Vagina (tissue), 2 donors: Measurements from ENCODE around the gene ZNF474. TPM values are rescaled to one million over a fixed set of nuclear protein-coding genes. Genes with fewer than 3 reads are reported as not detected.

Experiments used
- DNase-seq, 2 donors: peaks; one replicate each; pipeline ENCODE4 v3.0.0-alpha.2; 2017; ENCODE audit errors: extremely low spot score in 2 of 2
- H3K27ac ChIP-seq: fragments of 200-600 bp; sonication (generic); one replicate; pipeline ENCODE4 v1.5.1; 2019
- H3K27me3 ChIP-seq: fragments of 200-600 bp; sonication (generic); one replicate; pipeline ENCODE4 v1.5.1; 2019
- H3K36me3 ChIP-seq, 2 donors: fragments of 200-600 bp; sonication (generic); one replicate each; pipeline ENCODE4 v1.5.1; 2017 to 2019
- H3K4me1 ChIP-seq: fragments of 200-600 bp; sonication (generic); one replicate; pipeline ENCODE4 v1.5.1; 2019
- H3K4me3 ChIP-seq, 2 donors: fragments of 200-600 bp; sonication (generic); 1 replicate in 1 of 2; 2 replicates in 1 of 2; pipeline ENCODE4 v1.5.1; 2016 to 2019
- H3K9me3 ChIP-seq: fragments of 200-600 bp; sonication (generic); one replicate; pipeline ENCODE4 v1.5.1; 2019
- POLR2A ChIP-seq, 2 donors: fragments of 450-650 bp; IDR thresholded peaks; one replicate each; pipeline ENCODE4 v1.6.1; 2017; ENCODE audit warnings: antibody characterized with exemption in 2 of 2, mild to moderate bottlenecking in 2 of 2, moderate library complexity in 2 of 2
- POLR2AphosphoS5 ChIP-seq, 2 donors: sonication (generic); formaldehyde crosslinking; IDR thresholded peaks; one replicate each; pipeline ENCODE4 v1.9.0; 2017; ENCODE audit warnings: antibody characterized with exemption in 2 of 2, mild to moderate bottlenecking in 2 of 2, low read depth in 1 of 2; ENCODE audit not compliant: insufficient read depth in 1 of 2
- intact Hi-C: fragments of 100-400 bp; cut with DNase I; formaldehyde crosslinking; loops from one replicate; pipeline ENCODE4 v1.15.1; 2023
- total RNA-seq: library from RNA; depleted of rRNA; stranded (reverse); fragments of >200 nt; gene quantifications from one replicate; pipeline ENCODE4 v1.2.3, GENCODE V29; 2016
- TF ChIP-seq, protein P1 (sequence below), 3 experiments: fragments of 450-650 bp in 2 of 3; fragments of 200-600 bp in 1 of 3; sonication (generic) in 1 of 3; IDR thresholded peaks; one replicate each; pipeline ENCODE4 v1.5.1; 2017 to 2019; ENCODE audit warnings: antibody characterized with exemption in 3 of 3, mild to moderate bottlenecking in 2 of 3, moderate library complexity in 2 of 3

Gene ZNF474
- total RNA-seq, 1 donor from 2014 or later, result 0.49 TPM

- H3K27ac ChIP-seq, result no peak overlapping the region
Measured at GRCh38 chr5:122130152-122130551, 806 bp downstream of the ZNF474 start.

DNA sequence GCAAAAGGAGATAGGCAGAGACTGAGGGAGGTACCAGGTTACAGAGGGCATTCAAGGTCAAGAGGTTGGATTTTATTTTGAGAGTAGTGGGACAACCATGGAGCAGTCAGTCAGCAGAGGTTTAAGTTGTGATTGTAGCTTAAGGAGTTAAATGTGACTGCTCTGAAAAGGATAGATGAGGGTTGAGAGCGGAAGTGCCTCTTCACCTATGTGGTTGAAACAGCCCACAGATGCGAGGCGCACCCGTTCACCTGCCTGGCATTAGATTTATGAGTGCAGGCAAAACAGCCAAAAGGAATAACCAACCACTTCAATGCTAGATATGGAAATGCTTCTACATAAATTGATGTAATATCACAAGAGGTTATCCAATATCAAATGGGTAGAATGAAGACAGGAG lies 8.4 kb downstream of the ZNF474 start:
- TF ChIP-seq, protein P1, sequence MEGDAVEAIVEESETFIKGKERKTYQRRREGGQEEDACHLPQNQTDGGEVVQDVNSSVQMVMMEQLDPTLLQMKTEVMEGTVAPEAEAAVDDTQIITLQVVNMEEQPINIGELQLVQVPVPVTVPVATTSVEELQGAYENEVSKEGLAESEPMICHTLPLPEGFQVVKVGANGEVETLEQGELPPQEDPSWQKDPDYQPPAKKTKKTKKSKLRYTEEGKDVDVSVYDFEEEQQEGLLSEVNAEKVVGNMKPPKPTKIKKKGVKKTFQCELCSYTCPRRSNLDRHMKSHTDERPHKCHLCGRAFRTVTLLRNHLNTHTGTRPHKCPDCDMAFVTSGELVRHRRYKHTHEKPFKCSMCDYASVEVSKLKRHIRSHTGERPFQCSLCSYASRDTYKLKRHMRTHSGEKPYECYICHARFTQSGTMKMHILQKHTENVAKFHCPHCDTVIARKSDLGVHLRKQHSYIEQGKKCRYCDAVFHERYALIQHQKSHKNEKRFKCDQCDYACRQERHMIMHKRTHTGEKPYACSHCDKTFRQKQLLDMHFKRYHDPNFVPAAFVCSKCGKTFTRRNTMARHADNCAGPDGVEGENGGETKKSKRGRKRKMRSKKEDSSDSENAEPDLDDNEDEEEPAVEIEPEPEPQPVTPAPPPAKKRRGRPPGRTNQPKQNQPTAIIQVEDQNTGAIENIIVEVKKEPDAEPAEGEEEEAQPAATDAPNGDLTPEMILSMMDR (IDR thresholded peaks at IDR 0.05), result no peak
- no peak for TF ChIP-seq POLR2A (IDR thresholded peaks at IDR 0.05)
- TF ChIP-seq POLR2AphosphoS5 (IDR thresholded peaks at IDR 0.05; ENCODE audit: insufficient read depth in 1 of 2, low read depth in 1 of 2), result no peak
- Histone ChIP-seq H3K27ac (no peak overlapping the region), H3K4me1 (no peaks in the 10 kb centered on the region), H3K4me3 (no peak overlapping the region), H3K36me3 (no peaks in the 10 kb centered on the region), H3K27me3 (no peaks in the 10 kb centered on the region), H3K9me3 (no peaks in the 10 kb centered on the region)
- no peak for DNase-seq
- intact Hi-C loops, result no loop called here

More at GRCh38 chr5:122130152-122130551, 806 bp downstream of the ZNF474 start:
- peaks cover 13% of the 10 kb centered on the region for H3K4me1 ChIP-seq
- H3K4me3 ChIP-seq, result no peak overlapping the region
- H3K9me3 ChIP-seq, result no peaks in the 10 kb centered on the region
- no peaks in the 10 kb centered on the region for H3K27me3 ChIP-seq
- intact Hi-C loops, result no loop called here
- H3K36me3 ChIP-seq, result no peaks in the 10 kb centered on the region
- DNase-seq, result no peak
- TF ChIP-seq POLR2A (IDR thresholded peaks at IDR 0.05), result no peak
- TF ChIP-seq POLR2AphosphoS5 (IDR thresholded peaks at IDR 0.05; ENCODE audit: insufficient read depth in 1 of 2, low read depth in 1 of 2), result no peak
- TF ChIP-seq, protein P1 (IDR thresholded peaks at IDR 0.05), result no peak

DNA sequence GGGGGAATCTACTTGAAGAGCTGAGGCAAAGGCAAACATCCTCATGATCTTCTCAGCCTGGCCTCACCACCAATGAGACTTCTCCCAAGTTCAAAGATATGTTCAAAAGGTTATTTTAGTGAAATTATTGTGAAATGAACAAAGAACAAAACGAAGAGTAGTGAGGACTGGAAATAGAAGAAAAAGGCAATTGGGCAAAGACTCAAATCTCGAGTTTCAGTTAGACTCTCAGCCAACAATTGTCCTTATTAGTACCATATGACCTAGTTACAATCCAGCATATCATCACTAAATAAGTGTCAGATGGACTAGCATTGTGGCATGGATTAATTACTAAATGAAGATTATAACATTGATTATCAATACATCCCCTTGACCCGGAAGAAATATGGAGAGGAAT lies 9.0 kb downstream of the ZNF474 start:
- Histone ChIP-seq H3K9me3 (no peaks in the 10 kb centered on the region), H3K4me3 (no peak overlapping the region), H3K27ac (no peak overlapping the region), H3K27me3 (no peaks in the 10 kb centered on the region), H3K4me1 (no peaks in the 10 kb centered on the region), H3K36me3 (no peaks in the 10 kb centered on the region)
- no peak for TF ChIP-seq POLR2A (IDR thresholded peaks at IDR 0.05)
- TF ChIP-seq POLR2AphosphoS5 (IDR thresholded peaks at IDR 0.05; ENCODE audit: insufficient read depth in 1 of 2, low read depth in 1 of 2), result no peak
- TF ChIP-seq, protein P1 (IDR thresholded peaks at IDR 0.05), result no peak
- DNase-seq, result no peak
- intact Hi-C loops, result no loop called here

DNA sequence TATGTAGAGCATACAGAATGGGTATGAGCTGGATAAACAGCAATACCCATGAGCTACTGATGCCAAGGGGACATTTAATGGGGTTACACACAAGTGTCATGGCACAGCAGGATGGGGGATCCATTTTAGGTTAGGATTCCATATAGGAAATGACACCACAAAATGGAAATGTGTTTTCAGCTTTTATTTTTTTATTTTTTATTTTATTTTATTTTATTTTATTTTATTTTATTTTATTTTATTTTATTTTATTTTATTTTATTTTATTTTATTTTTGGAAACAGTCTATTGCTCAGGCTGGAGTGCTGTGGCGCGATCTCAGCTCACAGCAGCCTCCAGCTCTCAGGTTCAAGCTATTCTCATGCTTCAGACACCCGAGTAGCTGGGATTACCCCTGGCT lies 11.6 kb downstream of the ZNF474 start:
- Histone ChIP-seq H3K4me3 (no peak overlapping the region), H3K27me3 (no peaks in the 10 kb centered on the region), H3K4me1 (no peaks in the 10 kb centered on the region), H3K9me3 (no peaks in the 10 kb centered on the region), H3K27ac (no peak overlapping the region), H3K36me3 (no peaks in the 10 kb centered on the region)
- DNase-seq, result no peak
- no peak for TF ChIP-seq POLR2A (IDR thresholded peaks at IDR 0.05)
- TF ChIP-seq POLR2AphosphoS5 (IDR thresholded peaks at IDR 0.05; ENCODE audit: insufficient read depth in 1 of 2, low read depth in 1 of 2), result no peak
- TF ChIP-seq, protein P1 (IDR thresholded peaks at IDR 0.05), result no peak
- intact Hi-C loops, result no loop called here

GRCh38 chr5:122141751-122142150 lies 12.4 kb downstream of the ZNF474 start:
- H3K9me3 ChIP-seq, result no peaks in the 10 kb centered on the region
- H3K36me3 ChIP-seq, result no peaks in the 10 kb centered on the region
- intact Hi-C loops, result no loop called here
- H3K4me3 ChIP-seq, result no peak overlapping the region
- no peak for DNase-seq
- TF ChIP-seq POLR2A (IDR thresholded peaks at IDR 0.05), result no peak
- TF ChIP-seq, protein P1 (IDR thresholded peaks at IDR 0.05), result no peak
- no peaks in the 10 kb centered on the region for H3K27me3 ChIP-seq
- H3K4me1 ChIP-seq, result no peaks in the 10 kb centered on the region
- no peak overlapping the region for H3K27ac ChIP-seq
